KMS-11 (cell line): ENCODE measurements around the gene MED31.
"Not testable (repeated sequence)": the region's sequence is repeated elsewhere in the genome, so short reads cannot be mapped to it uniquely, and the experiment has no call there.

Experiments used
- H2AFZ ChIP-seq: fragments of 200-600 bp; sonication (generic); 2 replicates; pipeline ENCODE4 v1.6.1; 2016; ENCODE audit warnings: antibody characterized with exemption, mixed run types, low read depth
- H3K27ac ChIP-seq: fragments of 200-600 bp; sonication (generic); 2 replicates; pipeline ENCODE4 v1.6.1; 2016; ENCODE audit warnings: mild to moderate bottlenecking, mixed run types
- H3K27me3 ChIP-seq: fragments of 200-600 bp; sonication (generic); 2 replicates; pipeline ENCODE4 v1.6.1; 2017; ENCODE audit warnings: mild to moderate bottlenecking, low read depth, mixed run types, moderate library complexity; ENCODE audit not compliant: insufficient read depth
- H3K36me3 ChIP-seq: fragments of 200-600 bp; sonication (generic); 2 replicates; pipeline ENCODE4 v1.6.1; 2017; ENCODE audit warnings: mild to moderate bottlenecking, mixed run types; ENCODE audit not compliant: insufficient read depth
- H3K4me1 ChIP-seq: fragments of 200-600 bp; sonication (generic); 2 replicates; pipeline ENCODE4 v1.6.1; 2016; ENCODE audit warnings: mild to moderate bottlenecking, low read depth, mixed run types; ENCODE audit not compliant: poor library complexity, severe bottlenecking
- H3K4me2 ChIP-seq: fragments of 200-600 bp; sonication (generic); 2 replicates; pipeline ENCODE4 v1.7.0; 2016; ENCODE audit warnings: mild to moderate bottlenecking, mixed run types
- H3K4me3 ChIP-seq: fragments of 200-600 bp; sonication (generic); IDR thresholded peaks from 2 replicates; pipeline ENCODE4 v1.6.1; 2017; ENCODE audit warnings: low read depth, low read length, mixed read lengths; ENCODE audit not compliant: insufficient read depth
- H3K79me2 ChIP-seq: fragments of 200-600 bp; sonication (generic); 2 replicates; pipeline ENCODE4 v1.6.1; 2016; ENCODE audit warnings: low read depth, mixed run types; ENCODE audit not compliant: insufficient read depth
- H3K9ac ChIP-seq: fragments of 200-600 bp; sonication (generic); 2 replicates; pipeline ENCODE4 v1.6.1; 2016; ENCODE audit warnings: mild to moderate bottlenecking, mixed run types
- H4K20me1 ChIP-seq: fragments of 200-600 bp; sonication (generic); 2 replicates; pipeline ENCODE4 v1.6.1; 2016; ENCODE audit warnings: mild to moderate bottlenecking, mixed run types; ENCODE audit not compliant: insufficient read depth
- TF ChIP-seq, protein P1 (sequence below): fragments of 200-600 bp; sonication (generic); conservative IDR thresholded peaks from 2 replicates; pipeline ENCODE4 v1.6.1; 2017; ENCODE audit warnings: low read depth, mild to moderate bottlenecking, antibody characterized with exemption, low read length, moderate library complexity, mixed read lengths

The MED31 gene

DNA sequence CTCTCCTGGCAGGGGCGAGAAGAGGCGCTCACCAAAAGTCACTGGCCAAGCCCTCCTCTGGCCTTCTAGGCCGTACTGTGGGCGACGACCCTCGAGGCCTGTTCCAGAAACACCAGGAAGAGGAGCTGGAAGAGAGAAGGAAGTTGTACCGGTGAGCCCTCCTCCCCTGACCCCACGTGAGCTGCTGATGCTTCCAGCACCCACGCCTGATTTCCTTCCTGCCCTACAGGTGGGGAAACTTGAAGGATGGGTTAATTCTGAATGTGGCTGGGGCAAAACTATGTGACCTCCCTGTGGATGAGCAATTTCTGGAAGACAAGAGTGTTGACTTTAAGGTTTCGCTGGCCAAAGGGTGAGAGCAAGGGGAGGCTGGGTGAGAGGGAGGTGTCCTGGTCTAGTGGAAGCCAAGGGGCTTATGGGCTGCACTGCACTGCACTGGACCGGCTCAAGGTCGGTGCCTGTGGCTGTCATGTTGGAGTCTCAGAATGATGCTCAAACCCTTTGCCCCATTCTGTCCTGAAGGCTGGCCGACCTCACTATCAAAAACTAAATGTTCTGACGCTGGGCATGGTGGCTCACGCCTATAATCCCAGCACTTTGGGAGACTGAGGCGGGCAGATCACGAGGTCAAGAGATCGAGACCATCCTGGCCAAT lies 6.4 kb upstream of the MED31 start:
- Histone ChIP-seq H3K27ac (no peak overlapping the region), H3K36me3 (no peaks in the 10 kb centered on the region), H3K4me2 (no peak overlapping the region), H3K4me3 (no peak overlapping the region), H3K79me2 (no peaks in the 10 kb centered on the region), H3K4me1 (no peaks in the 10 kb centered on the region), H4K20me1 (no peaks in the 10 kb centered on the region), H3K9ac (no peak overlapping the region), H2AFZ (no peak overlapping the region), H3K27me3 (no peaks in the 10 kb centered on the region)
- TF ChIP-seq, protein P1, sequence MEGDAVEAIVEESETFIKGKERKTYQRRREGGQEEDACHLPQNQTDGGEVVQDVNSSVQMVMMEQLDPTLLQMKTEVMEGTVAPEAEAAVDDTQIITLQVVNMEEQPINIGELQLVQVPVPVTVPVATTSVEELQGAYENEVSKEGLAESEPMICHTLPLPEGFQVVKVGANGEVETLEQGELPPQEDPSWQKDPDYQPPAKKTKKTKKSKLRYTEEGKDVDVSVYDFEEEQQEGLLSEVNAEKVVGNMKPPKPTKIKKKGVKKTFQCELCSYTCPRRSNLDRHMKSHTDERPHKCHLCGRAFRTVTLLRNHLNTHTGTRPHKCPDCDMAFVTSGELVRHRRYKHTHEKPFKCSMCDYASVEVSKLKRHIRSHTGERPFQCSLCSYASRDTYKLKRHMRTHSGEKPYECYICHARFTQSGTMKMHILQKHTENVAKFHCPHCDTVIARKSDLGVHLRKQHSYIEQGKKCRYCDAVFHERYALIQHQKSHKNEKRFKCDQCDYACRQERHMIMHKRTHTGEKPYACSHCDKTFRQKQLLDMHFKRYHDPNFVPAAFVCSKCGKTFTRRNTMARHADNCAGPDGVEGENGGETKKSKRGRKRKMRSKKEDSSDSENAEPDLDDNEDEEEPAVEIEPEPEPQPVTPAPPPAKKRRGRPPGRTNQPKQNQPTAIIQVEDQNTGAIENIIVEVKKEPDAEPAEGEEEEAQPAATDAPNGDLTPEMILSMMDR: no peak

DNA sequence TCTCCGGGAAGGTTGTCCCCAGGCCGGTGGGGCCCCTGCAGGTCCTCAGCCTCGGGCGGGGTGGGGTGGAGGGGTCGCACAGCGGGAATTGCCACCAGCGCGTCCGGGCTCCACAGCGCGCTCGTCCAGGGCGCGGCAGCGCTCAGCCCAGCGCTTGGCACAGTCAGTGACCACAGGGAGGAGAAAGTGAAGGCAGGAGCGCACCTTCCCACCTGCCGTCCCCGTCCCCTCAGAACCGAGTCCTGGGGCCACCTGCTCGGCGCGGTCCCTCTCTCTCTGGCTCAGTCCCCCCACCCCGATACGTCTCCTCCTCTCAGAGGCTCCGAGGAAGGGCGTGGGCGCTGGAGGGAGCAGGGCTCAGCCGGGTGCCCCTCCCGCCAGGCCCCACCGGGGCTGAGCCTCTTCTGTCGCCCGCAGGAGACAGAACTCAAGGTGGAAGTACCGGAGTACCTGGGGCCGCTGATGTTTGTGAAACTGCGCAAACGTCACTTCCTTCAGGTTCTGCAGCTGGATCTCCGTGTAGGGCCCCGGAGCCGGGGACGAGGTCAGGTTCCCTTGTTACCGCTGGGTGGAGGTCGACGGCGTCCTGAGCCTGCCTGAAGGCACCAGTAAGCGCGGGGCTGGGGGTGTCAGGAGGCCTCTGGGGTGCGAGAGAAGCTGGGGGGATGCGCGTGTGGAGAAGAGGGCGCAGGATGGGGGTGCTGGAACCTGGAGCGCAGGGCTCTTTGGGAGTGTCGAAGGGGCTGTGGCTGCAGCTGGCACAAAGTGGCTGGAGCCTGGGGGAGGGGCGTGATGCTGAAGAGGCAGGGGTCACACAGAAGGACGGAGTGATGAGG lies 5.6 kb upstream of the MED31 start:
- H3K9ac ChIP-seq, H3K27ac ChIP-seq, H2AFZ ChIP-seq, H3K4me3 ChIP-seq, H3K79me2 ChIP-seq, H3K4me1 ChIP-seq, H3K4me2 ChIP-seq, H3K27me3 ChIP-seq, H4K20me1 ChIP-seq, H3K36me3 ChIP-seq: not testable (repeated sequence)

DNA sequence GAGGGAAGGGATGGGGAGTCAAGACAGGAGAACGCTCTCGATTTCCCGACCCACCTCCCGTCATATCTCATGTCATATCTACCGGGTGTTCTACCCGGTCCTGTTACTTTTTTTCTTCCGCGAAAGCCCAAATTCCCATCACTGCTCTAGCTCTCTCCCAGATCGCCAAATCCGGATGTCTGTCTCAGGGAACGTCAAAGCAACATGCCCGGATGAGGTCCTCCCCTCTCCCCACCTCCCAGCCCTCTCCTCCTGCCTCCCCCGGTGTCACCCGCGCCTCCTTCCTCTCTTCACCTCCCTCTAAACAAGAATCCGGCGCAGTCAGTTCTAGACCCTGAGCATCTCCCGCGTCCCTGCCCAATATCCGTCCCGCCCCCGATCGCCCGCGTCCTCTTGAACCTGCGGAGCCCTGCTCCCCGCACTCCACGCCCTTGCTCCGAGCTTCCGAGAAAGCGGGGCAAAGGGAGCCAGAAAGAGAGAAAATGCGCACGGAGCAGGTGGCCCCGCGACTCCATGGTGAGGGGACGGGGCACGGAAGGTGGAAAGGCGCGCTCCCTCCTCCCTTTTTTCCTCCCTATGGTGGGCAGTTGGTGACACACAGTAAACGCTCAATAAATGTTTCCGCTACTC lies 4.4 kb upstream of the MED31 start:
- not testable (repeated sequence) for H2AFZ ChIP-seq, H3K27me3 ChIP-seq, H3K4me1 ChIP-seq, H3K9ac ChIP-seq, H3K4me2 ChIP-seq, H3K36me3 ChIP-seq, H3K27ac ChIP-seq, H3K79me2 ChIP-seq, H3K4me3 ChIP-seq, H4K20me1 ChIP-seq

DNA sequence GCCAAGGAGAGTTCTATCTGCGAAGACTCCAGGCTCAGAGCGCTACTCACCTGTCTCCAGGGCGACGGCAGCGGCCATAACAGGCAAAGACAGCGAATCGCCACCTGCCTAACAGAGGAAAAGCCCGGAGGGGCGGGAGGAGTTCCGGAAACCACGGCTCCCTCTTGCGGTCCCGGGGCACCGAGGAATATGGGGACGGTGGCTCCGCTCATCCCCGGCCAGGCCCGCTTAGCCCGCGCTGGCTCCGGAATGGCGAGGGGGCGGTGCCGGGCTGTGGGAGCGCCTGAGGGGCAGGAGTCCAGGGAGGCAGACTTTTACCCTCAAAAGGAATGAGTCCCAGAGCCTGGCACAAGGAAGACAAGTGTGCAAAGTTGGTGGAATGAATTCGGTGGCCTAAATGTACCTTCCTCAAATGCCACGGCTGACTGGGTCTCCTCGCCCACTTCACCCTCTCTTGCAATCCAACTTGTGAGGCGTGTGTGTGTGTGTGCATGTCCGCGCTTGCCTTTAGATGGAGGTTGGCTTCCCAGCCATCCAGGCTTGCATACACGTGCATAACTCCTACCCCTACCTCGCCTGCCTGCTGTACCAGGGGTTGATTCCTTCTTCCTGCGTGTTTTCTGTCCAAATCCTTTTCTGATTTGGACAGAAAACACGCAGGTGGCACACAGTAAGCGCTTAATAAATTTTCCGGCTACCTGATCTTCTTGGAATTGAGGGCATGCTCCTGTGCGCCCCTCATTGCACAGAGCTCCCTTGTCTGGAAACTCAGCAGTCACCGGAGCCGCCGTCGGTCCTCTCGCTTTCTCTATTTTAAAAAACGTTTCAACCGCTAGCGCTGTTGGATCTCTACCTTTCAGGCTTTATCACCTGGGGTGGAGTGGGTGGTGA lies 3.7 kb upstream of the MED31 start:
- Histone ChIP-seq H3K27ac (no peak overlapping the region), H3K4me1 (no peaks in the 10 kb centered on the region), H3K27me3 (no peaks in the 10 kb centered on the region), H3K4me2 (no peak overlapping the region), H3K9ac (no peak overlapping the region), H3K4me3 (no peak overlapping the region), H3K36me3 (no peaks in the 10 kb centered on the region), H3K79me2 (no peaks in the 10 kb centered on the region), H4K20me1 (no peaks in the 10 kb centered on the region), H2AFZ (no peak overlapping the region)
- TF ChIP-seq, protein P1: no peak

GRCh38 chr17:6651919-6652452 lies 581 bp upstream of the MED31 start:
- H3K27me3 ChIP-seq: no peaks in the 10 kb centered on the region

More at GRCh38 chr17:6651919-6652452, 581 bp upstream of the MED31 start:
- Histone ChIP-seq H4K20me1 (no peaks in the 10 kb centered on the region), H3K4me1 (no peaks in the 10 kb centered on the region), H3K36me3 (no peaks in the 10 kb centered on the region), H2AFZ (no peak overlapping the region; the same call in 1 of the 2 replicates), H3K79me2 (no peaks in the 10 kb centered on the region), H3K27ac (no peak overlapping the region), H3K4me3 (no peak overlapping the region), H3K9ac (no peak overlapping the region), H3K4me2 (peak overlapping the region; percentile 21; the same call in 1 of the 2 replicates)
- TF ChIP-seq, protein P1: no peak
